ENCODE measurements around the gene RAPGEF6. TPM values are rescaled to one million over a fixed set of nuclear protein-coding genes. Genes with fewer than 3 reads are reported as not detected.

The RAPGEF6 gene
- polyA plus RNA-seq, 1 donor (not counting 4 experiments of a cell fraction or from before 2014, with no cell fraction given), result 8.7 TPM

DNA sequence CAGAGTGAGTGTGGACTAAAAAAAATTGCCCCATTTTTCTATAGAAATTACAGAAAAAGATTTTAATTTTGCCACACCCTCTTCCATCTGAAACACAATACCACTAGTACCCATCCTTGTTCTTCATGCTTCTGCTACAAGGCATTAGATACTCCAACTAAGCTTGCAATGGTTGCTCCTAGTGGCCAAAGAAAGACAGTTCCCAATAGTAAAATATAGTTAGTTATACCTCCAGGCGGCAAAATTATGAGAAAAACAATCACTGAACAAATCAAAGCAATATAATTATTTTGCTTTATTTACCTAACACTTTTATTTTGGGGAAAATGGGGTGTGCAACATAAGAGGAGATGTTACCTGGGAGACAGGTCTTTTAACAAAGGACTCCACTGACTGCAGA, 101.2 kb downstream of the RAPGEF6 start:
- FAIRE-seq, result no peak
- no peaks in the 10 kb centered on the region for H3K27me3 ChIP-seq (ENCODE audit: control insufficient read depth, extremely low read depth, insufficient read depth, low read length)
- H4K20me1 ChIP-seq (ENCODE audit: control insufficient read depth, extremely low read depth, insufficient read depth, low read length), result no peaks in the 10 kb centered on the region
- H3K9me3 ChIP-seq (ENCODE audit: control insufficient read depth, low read depth, low read length), result no peaks in the 10 kb centered on the region
- no peak for DNase-seq (ENCODE audit: low read depth, low spot score)
- H3K9ac ChIP-seq (ENCODE audit: control insufficient read depth, extremely low read depth, insufficient read depth, low read length), result no peak overlapping the region
- H3K9me1 ChIP-seq (ENCODE audit: control insufficient read depth, extremely low read depth, insufficient read depth, low read length), result peaks cover 2% of the 10 kb centered on the region
- peaks cover 0 to under 1% of the 10 kb centered on the region in 2 experiments for H3K36me3 ChIP-seq (ENCODE audit: control insufficient read depth in 2 of 2, extremely low read depth in 1 of 2, insufficient read depth in 2 of 2, low read length in 2 of 2)
- dilution Hi-C loops (cut with MboI; ENCODE audit: extremely low pct_ligation_motif_present, low sequenced_read_pairs), result no loop called here
- no peak overlapping the region for H3K4me3 ChIP-seq (ENCODE audit: control insufficient read depth in 2 of 3, extremely low read depth in 1 of 3, insufficient read depth in 2 of 3, low read depth in 1 of 3, low read length in 3 of 3)
- TF ChIP-seq, protein P1, sequence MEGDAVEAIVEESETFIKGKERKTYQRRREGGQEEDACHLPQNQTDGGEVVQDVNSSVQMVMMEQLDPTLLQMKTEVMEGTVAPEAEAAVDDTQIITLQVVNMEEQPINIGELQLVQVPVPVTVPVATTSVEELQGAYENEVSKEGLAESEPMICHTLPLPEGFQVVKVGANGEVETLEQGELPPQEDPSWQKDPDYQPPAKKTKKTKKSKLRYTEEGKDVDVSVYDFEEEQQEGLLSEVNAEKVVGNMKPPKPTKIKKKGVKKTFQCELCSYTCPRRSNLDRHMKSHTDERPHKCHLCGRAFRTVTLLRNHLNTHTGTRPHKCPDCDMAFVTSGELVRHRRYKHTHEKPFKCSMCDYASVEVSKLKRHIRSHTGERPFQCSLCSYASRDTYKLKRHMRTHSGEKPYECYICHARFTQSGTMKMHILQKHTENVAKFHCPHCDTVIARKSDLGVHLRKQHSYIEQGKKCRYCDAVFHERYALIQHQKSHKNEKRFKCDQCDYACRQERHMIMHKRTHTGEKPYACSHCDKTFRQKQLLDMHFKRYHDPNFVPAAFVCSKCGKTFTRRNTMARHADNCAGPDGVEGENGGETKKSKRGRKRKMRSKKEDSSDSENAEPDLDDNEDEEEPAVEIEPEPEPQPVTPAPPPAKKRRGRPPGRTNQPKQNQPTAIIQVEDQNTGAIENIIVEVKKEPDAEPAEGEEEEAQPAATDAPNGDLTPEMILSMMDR (optimal IDR thresholded peaks at IDR 0.05 in 1 of 3, IDR thresholded peaks at IDR 0.05 in 1 of 3, conservative IDR thresholded peaks at IDR 0.05 in 1 of 3; ENCODE audit: extremely low read depth in 1 of 3, insufficient read depth in 2 of 3, low read length in 3 of 3), result peak in 1 of 3 experiments; percentile 22
- no peak for TF ChIP-seq EZH2 (IDR thresholded peaks at IDR 0.05; ENCODE audit: low read length)
- H3K4me1 ChIP-seq (ENCODE audit: control insufficient read depth, extremely low read depth, insufficient read depth, low read length), result peaks cover 10% of the 10 kb centered on the region
- no peaks in the 10 kb centered on the region for H3K79me2 ChIP-seq (ENCODE audit: control insufficient read depth, insufficient read depth, low read length)
- no peak overlapping the region for H3K27ac ChIP-seq (ENCODE audit: control insufficient read depth, insufficient read depth, low read length)
- H3K4me2 ChIP-seq (ENCODE audit: control insufficient read depth, extremely low read depth, insufficient read depth, low read depth, low read length), result no peak overlapping the region
- H2AFZ ChIP-seq (ENCODE audit: control insufficient read depth, low read length), result no peak overlapping the region

DNA sequence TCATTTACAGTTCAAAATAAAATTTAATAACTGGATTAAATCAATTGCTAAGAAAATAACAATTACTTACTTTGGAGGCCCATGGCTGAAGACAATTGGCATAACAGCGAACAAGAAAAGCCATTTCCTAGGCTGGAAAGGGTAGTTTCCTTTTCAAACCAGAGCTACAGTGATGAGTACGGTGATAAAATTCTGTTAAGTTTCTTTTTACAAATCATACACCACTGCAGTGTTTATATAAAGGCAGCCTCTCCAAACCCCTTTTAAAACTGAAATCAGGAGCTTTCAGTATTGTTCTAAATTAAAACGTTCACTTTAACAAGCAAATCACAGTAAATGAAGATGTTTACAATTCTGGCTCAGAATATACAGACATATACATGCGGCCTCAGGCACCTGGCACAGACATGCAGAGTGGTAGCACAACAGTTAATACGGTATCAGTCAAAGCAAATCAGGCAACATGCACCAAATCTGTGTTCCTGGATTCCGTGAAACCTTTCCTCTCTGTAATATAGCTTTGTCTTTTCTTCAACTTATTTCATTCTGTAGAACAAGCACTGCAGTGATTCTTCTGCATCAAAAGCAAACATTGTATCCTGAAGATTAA, 102.9 kb downstream of the RAPGEF6 start:
- FAIRE-seq (no peak), DNase-seq (ENCODE audit: low read depth, low spot score) (no peak)
- no peak overlapping the region for H3K9ac ChIP-seq (ENCODE audit: control insufficient read depth, extremely low read depth, insufficient read depth, low read length)
- no peaks in the 10 kb centered on the region for H3K4me1 ChIP-seq (ENCODE audit: control insufficient read depth, extremely low read depth, insufficient read depth, low read length)
- H4K20me1 ChIP-seq (ENCODE audit: control insufficient read depth, extremely low read depth, insufficient read depth, low read length), result no peaks in the 10 kb centered on the region
- peak overlapping the region; percentile 38 for H3K4me2 ChIP-seq (ENCODE audit: control insufficient read depth, extremely low read depth, insufficient read depth, low read depth, low read length)
- dilution Hi-C loops (cut with MboI; ENCODE audit: extremely low pct_ligation_motif_present, low sequenced_read_pairs), result no loop called here
- H3K9me3 ChIP-seq (ENCODE audit: control insufficient read depth, low read depth, low read length), result no peaks in the 10 kb centered on the region
- peaks cover 0 to 2% of the 10 kb centered on the region in 2 experiments for H3K36me3 ChIP-seq (ENCODE audit: control insufficient read depth in 2 of 2, extremely low read depth in 1 of 2, insufficient read depth in 2 of 2, low read length in 2 of 2)
- no peak overlapping the region for H3K27ac ChIP-seq (ENCODE audit: control insufficient read depth, insufficient read depth, low read length)
- H3K27me3 ChIP-seq (ENCODE audit: control insufficient read depth, extremely low read depth, insufficient read depth, low read length), result no peaks in the 10 kb centered on the region
- TF ChIP-seq, protein P1 (optimal IDR thresholded peaks at IDR 0.05 in 1 of 3, IDR thresholded peaks at IDR 0.05 in 1 of 3, conservative IDR thresholded peaks at IDR 0.05 in 1 of 3; ENCODE audit: extremely low read depth in 1 of 3, insufficient read depth in 2 of 3, low read length in 3 of 3), result no peak
- no peak for TF ChIP-seq EZH2 (IDR thresholded peaks at IDR 0.05; ENCODE audit: low read length)
- H2AFZ ChIP-seq (ENCODE audit: control insufficient read depth, low read length), result no peak overlapping the region
- no peak overlapping the region for H3K4me3 ChIP-seq (ENCODE audit: control insufficient read depth in 2 of 3, extremely low read depth in 1 of 3, insufficient read depth in 2 of 3, low read depth in 1 of 3, low read length in 3 of 3)
- no peaks in the 10 kb centered on the region for H3K79me2 ChIP-seq (ENCODE audit: control insufficient read depth, insufficient read depth, low read length)
- H3K9me1 ChIP-seq (ENCODE audit: control insufficient read depth, extremely low read depth, insufficient read depth, low read length), result no peaks in the 10 kb centered on the region

Measured in keratinocyte (primary cell).